Fibroblast of peridontal ligament (primary cell): ENCODE results near the gene WFDC1.

ENCODE experiments used
- DNase-seq: peaks from one replicate; pipeline ENCODE4 v3.0.0-alpha.2; 2010; ENCODE audit errors: extremely low read depth

WFDC1 gene

DNA sequence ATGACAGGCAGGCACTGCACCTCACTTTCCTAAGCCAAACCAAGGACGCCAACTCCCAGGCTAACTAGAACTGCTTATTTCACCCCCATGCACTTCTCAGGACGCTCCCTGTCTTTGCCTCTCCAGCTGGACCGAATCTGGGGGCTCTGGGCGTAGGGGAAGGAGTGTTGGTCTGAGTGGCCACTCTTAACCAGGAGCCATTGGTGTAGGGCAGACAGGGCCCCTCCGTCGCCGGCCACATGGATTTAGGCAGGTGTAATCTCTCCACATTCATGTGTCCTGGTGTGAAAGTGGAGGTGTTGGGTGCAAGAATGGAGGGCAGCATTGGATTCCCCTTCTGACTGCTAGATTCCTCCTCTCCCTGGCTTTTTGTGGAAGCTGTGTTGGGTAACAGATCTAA lies 83.4 kb downstream of the WFDC1 start:
- DNase-seq: no peak

DNA sequence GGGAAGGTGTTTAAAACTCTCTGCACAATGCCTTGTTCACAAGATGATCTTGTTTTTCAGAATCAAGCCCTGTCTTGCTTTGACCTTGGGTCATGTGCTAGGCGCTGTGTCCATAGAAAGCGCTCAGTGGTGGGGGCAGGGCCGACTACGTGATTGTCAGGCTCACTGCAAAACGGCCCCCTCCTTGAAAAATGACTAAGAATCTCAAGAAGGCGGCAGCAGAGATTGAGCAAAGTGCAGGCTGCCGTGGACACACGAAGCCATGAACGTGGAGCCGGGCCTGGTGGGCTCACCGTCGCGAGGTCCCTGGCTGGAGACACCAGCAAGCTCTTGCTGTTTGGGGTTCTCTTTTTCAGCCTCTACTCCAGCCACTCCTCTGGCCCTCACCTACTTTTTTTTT lies 83.9 kb downstream of the WFDC1 start:
- DNase-seq: no peak

DNA sequence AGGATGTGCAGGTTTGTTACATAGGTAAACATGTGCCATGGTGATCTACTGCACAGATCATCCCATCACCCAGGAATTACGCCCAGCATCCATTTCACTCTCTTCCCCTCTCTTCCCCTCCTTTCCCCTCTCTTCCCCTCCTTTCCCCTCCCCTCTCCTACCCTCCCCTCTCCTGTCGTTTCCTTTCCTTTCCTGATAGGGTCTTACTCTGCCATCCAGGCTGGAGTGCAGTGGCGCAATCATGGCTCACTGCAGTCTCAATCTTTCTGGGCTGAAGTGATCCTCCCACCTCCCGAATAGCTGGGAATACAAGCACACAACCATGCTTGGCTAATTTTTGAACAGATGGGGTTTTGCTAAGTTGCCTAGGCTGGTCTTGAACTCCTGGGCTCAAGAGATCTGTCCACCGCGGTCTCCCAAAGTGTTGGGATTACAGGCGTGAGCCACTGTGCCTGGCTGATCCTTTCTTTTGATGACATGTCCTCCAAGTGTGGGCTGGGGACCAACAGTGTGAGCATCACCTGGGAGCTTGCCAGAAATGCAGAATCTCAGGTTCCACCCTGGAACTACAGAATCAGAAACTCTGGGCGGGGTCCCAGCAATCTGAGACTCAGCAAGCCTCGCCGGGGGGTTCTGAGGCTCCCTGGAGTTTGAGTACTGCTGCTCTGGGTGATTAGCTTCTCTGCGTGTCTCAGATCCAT lies 84.5 kb downstream of the WFDC1 start:
- no peak for DNase-seq
